CD4-positive, alpha-beta memory T cell (primary cell): Measurements from ENCODE around the gene GPR18. TPM values are rescaled to one million over a fixed set of nuclear protein-coding genes. Genes with fewer than 3 reads are reported as not detected.

ENCODE experiments used
- CTCF ChIA-PET: fragments of 350-600 bp; sonication (Branson Sonifier 250); formaldehyde crosslinking; loops from one replicate; lab custom pipeline; 2021; ENCODE audit warnings: inconsistent platforms; ENCODE audit not compliant: partially characterized antibody; lab: Charles Lee
- POLR2A ChIA-PET: fragments of 350-600 bp; sonication (Branson Sonifier 250); formaldehyde crosslinking; loops from one replicate; lab custom pipeline; 2021; ENCODE audit not compliant: partially characterized antibody; lab: Charles Lee
- DNase-seq, 5 donors: peaks; one replicate each; pipeline versions ENCODE4 v3.0.0 to v3.0.0-alpha.2; 2020 to 2022; ENCODE audit warnings: mixed read lengths in 1 of 5
- H3K27ac ChIP-seq: one replicate; pipeline ENCODE4 v1.7.0; 2013; ENCODE audit warnings: low read depth, low read length
- H3K27me3 ChIP-seq: 2 replicates; pipeline ENCODE4 v1.7.0; 2013; ENCODE audit warnings: mild to moderate bottlenecking, low read length, moderate library complexity; ENCODE audit not compliant: insufficient read depth
- H3K36me3 ChIP-seq: 2 replicates; pipeline ENCODE4 v1.7.0; 2013; ENCODE audit warnings: mild to moderate bottlenecking, low read length, moderate library complexity; ENCODE audit not compliant: insufficient read depth
- H3K4me1 ChIP-seq: 2 replicates; pipeline ENCODE4 v1.7.0; 2013; ENCODE audit warnings: mild to moderate bottlenecking, low read length, moderate library complexity; ENCODE audit not compliant: insufficient read depth
- H3K4me3 ChIP-seq, 2 donors: one replicate each; pipeline ENCODE4 v1.7.0; 2013; ENCODE audit warnings: low read length in 2 of 2, mild to moderate bottlenecking in 1 of 2
- H3K9me3 ChIP-seq, 2 donors: one replicate each; pipeline ENCODE4 v1.7.0; 2013; ENCODE audit warnings: low read length in 2 of 2, control low read depth in 1 of 2; ENCODE audit not compliant: control insufficient read depth in 1 of 2
- H3K27ac Mint-ChIP-seq, 7 donors: one replicate each; pipeline ENCODE4 v1.8.0; 2020 to 2021; ENCODE audit warnings: mixed read lengths in 7 of 7, mild to moderate bottlenecking in 6 of 7, inconsistent platforms in 3 of 7, moderate library complexity in 3 of 7
- H3K27me3 Mint-ChIP-seq, 2 donors: one replicate each; pipeline ENCODE4 v1.8.0; 2020 to 2021; ENCODE audit warnings: mixed read lengths in 2 of 2
- H3K36me3 Mint-ChIP-seq, 2 donors: one replicate each; pipeline ENCODE4 v1.8.0; 2020 to 2021; ENCODE audit warnings: mixed read lengths in 2 of 2, inconsistent platforms in 1 of 2, mild to moderate bottlenecking in 1 of 2
- H3K4me1 Mint-ChIP-seq, 4 donors: one replicate each; pipeline ENCODE4 v1.8.0; 2020 to 2021; ENCODE audit warnings: mixed read lengths in 4 of 4, mild to moderate bottlenecking in 1 of 4
- H3K4me3 Mint-ChIP-seq, 8 donors: one replicate each; pipeline ENCODE4 v1.8.0; 2020 to 2021; ENCODE audit warnings: mixed read lengths in 8 of 8, mild to moderate bottlenecking in 7 of 8, moderate library complexity in 6 of 8, inconsistent platforms in 3 of 8
- H3K9me3 Mint-ChIP-seq, 8 donors: one replicate each; pipeline ENCODE4 v1.8.0; 2020 to 2021; ENCODE audit warnings: mixed read lengths in 8 of 8, mild to moderate bottlenecking in 5 of 8, inconsistent platforms in 3 of 8, moderate library complexity in 1 of 8
- intact Hi-C: fragments of 100-400 bp; cut with micrococcal nuclease; formaldehyde crosslinking; loops from one replicate; pipeline ENCODE4 v1.15.1; 2023
- polyA plus RNA-seq, 2 donors: library from polyadenylated mRNA; unstranded; fragments of 300-500 nt; fragmentation: Illumina TruSeq; gene quantifications; one replicate each; pipeline ENCODE4 v1.2.3, GENCODE V29; 2021
- total RNA-seq, 2 experiments: library from RNA; stranded (reverse); gene quantifications; one replicate each; pipeline ENCODE4 v1.2.3, GENCODE V29; 2021

Gene GPR18
- total and polyA plus RNA-seq, 4 experiments from 2014 or later = 21.5 to 29.5 (median 22.9) TPM

- H3K27ac Mint-ChIP-seq = peak overlapping the region; percentile 88 to 99 (median 96)
- CTCF ChIA-PET = interaction anchor here (0.6 to 14.1 kb wide), 19 partner anchors 8 to 131 kb away, joined by 3 to 217 read pairs (median 8); no protein-coding TSS in a partner anchor
- peak overlapping the region; percentile 77 for H3K27ac ChIP-seq
- H3K4me3 Mint-ChIP-seq = peak overlapping the region; percentile 88 to 100 (median 99)
- no peaks in the 10 kb centered on the region for H3K27me3 Mint-ChIP-seq
- H3K27me3 ChIP-seq = no peaks in the 10 kb centered on the region
- H3K36me3 ChIP-seq = peaks cover 11% of the 10 kb centered on the region
- peak in 4 of 5 donors; percentile 49 to 81 (median 56) for DNase-seq
- peaks cover 58 to 74% of the 10 kb centered on the region in 2 donors for H3K36me3 Mint-ChIP-seq
- H3K4me3 ChIP-seq = peak overlapping the region; percentile 78 to 80
- H3K4me1 ChIP-seq = peaks cover 71% of the 10 kb centered on the region
- POLR2A ChIA-PET = interaction anchor here (0.6 to 19.6 kb wide), 22 partner anchors 6 to 827 kb away, joined by 3 to 929 read pairs (median 55); partner anchors contain the start of genes GPR18, TM9SF2 and UBAC2
- H3K9me3 ChIP-seq = no peaks in the 10 kb centered on the region
- intact Hi-C loops = loop anchor here (1.0 to 2.0 kb wide), 3 partner anchors 8 to 77 kb away; no protein-coding TSS in a partner anchor
- peaks cover 44 to 78% (median 52%) of the 10 kb centered on the region in 4 donors for H3K4me1 Mint-ChIP-seq
- H3K9me3 Mint-ChIP-seq = no peaks in the 10 kb centered on the region
These were observed 45.8 kb upstream of the GPR18 start for GRCh38 chr13:99303863-99304521.

GRCh38 chr13:99302637-99303505 is 44.7 kb upstream of the GPR18 start:
- POLR2A ChIA-PET = interaction anchor here (0.8 to 19.6 kb wide), 23 partner anchors 11 to 239 kb away, joined by 3 to 929 read pairs (median 9); partner anchors contain the start of genes GPR18, TM9SF2 and UBAC2
- no peaks in the 10 kb centered on the region for H3K9me3 ChIP-seq
- peaks cover 14% of the 10 kb centered on the region for H3K36me3 ChIP-seq
- Mint-ChIP-seq H3K4me1 (peaks cover 42 to 77% (median 51%) of the 10 kb centered on the region in 4 donors), H3K9me3 (no peaks in the 10 kb centered on the region), H3K4me3 (peak overlapping the region; percentile 88 to 100 (median 99)), H3K36me3 (peaks cover 60 to 75% of the 10 kb centered on the region in 2 donors), H3K27ac (peak overlapping the region; percentile 88 to 99 (median 96)), H3K27me3 (no peaks in the 10 kb centered on the region)
- no peak for DNase-seq
- intact Hi-C loops = loop anchor here (1.0 kb wide), 1 partner anchor 12 kb away; no protein-coding TSS in a partner anchor
- H3K4me3 ChIP-seq = peak overlapping the region; percentile 78 to 80
- no peaks in the 10 kb centered on the region for H3K27me3 ChIP-seq
- H3K4me1 ChIP-seq = peaks cover 71% of the 10 kb centered on the region
- peak overlapping the region; percentile 77 for H3K27ac ChIP-seq
- CTCF ChIA-PET = interaction anchor here (0.6 to 14.1 kb wide), 20 partner anchors 9 to 132 kb away, joined by 3 to 217 read pairs (median 8); no protein-coding TSS in a partner anchor

- Mint-ChIP-seq H3K27ac (peak overlapping the region; percentile 88 to 99 (median 96)), H3K9me3 (no peaks in the 10 kb centered on the region), H3K27me3 (no peaks in the 10 kb centered on the region), H3K36me3 (peaks cover 63 to 75% of the 10 kb centered on the region in 2 donors), H3K4me1 (peaks cover 45 to 77% (median 55%) of the 10 kb centered on the region in 4 donors), H3K4me3 (peak overlapping the region; percentile 88 to 100 (median 99))
- Histone ChIP-seq H3K27ac (peak overlapping the region; percentile 77), H3K27me3 (no peaks in the 10 kb centered on the region), H3K36me3 (peaks cover 14% of the 10 kb centered on the region), H3K4me3 (peak overlapping the region; percentile 78 to 80), H3K9me3 (no peaks in the 10 kb centered on the region), H3K4me1 (peaks cover 74% of the 10 kb centered on the region)
- ChIA-PET CTCF (interaction anchor here (0.9 to 14.1 kb wide), 16 partner anchors 9 to 133 kb away, joined by 3 to 217 read pairs (median 8); no protein-coding TSS in a partner anchor), POLR2A (interaction anchor here (0.6 to 19.6 kb wide), 24 partner anchors 10 to 302 kb away, joined by 3 to 929 read pairs (median 8); partner anchors contain the start of genes GPR18, TM9SF2 and UBAC2)
- intact Hi-C loops = loop anchor here (1.0 to 2.0 kb wide), 2 partner anchors 11 to 13 kb away; no protein-coding TSS in a partner anchor
- no peak for DNase-seq
These were observed 43.9 kb upstream of the GPR18 start for GRCh38 chr13:99301913-99302636.

- peaks cover 82% of the 10 kb centered on the region for H3K4me1 ChIP-seq
- POLR2A ChIA-PET = interaction anchor here (0.7 to 19.6 kb wide), 22 partner anchors 6 to 301 kb away, joined by 3 to 929 read pairs (median 43); partner anchors contain the start of genes GPR18, GPR183, TM9SF2 and UBAC2
- Mint-ChIP-seq H3K9me3 (no peaks in the 10 kb centered on the region), H3K4me3 (peak overlapping the region; percentile 68 to 100 (median 86)), H3K36me3 (peaks cover 61 to 77% of the 10 kb centered on the region in 2 donors), H3K27me3 (no peaks in the 10 kb centered on the region), H3K4me1 (peaks cover 48 to 80% (median 59%) of the 10 kb centered on the region in 4 donors), H3K27ac (peak overlapping the region; percentile 65 to 99 (median 92))
- peak overlapping the region; percentile 77 for H3K27ac ChIP-seq
- H3K36me3 ChIP-seq = peaks cover 14% of the 10 kb centered on the region
- no peaks in the 10 kb centered on the region for H3K9me3 ChIP-seq
- CTCF ChIA-PET = interaction anchor here (0.9 to 14.1 kb wide), 12 partner anchors 8 to 134 kb away, joined by 3 to 217 read pairs (median 8); no protein-coding TSS in a partner anchor
- H3K4me3 ChIP-seq = peak overlapping the region; percentile 78 to 80
- intact Hi-C loops = loop anchor here (2.0 kb wide), 1 partner anchor 14 kb away; no protein-coding TSS in a partner anchor
- H3K27me3 ChIP-seq = no peaks in the 10 kb centered on the region
- no peak for DNase-seq
These were observed 43.1 kb upstream of the GPR18 start for GRCh38 chr13:99301056-99301838.

GRCh38 chr13:99299920-99300341 is 41.8 kb upstream of the GPR18 start:
- no peaks in the 10 kb centered on the region for H3K9me3 ChIP-seq
- Mint-ChIP-seq H3K4me1 (peaks cover 59 to 91% (median 70%) of the 10 kb centered on the region in 4 donors), H3K36me3 (peaks cover 60 to 77% of the 10 kb centered on the region in 2 donors), H3K27ac (peak overlapping the region; percentile 59 to 91 (median 85)), H3K27me3 (no peaks in the 10 kb centered on the region), H3K4me3 (peak overlapping the region; percentile 75 to 100 (median 84)), H3K9me3 (no peaks in the 10 kb centered on the region)
- no peaks in the 10 kb centered on the region for H3K27me3 ChIP-seq
- ChIA-PET CTCF (interaction anchor here (1.0 to 14.1 kb wide), 12 partner anchors 9 to 135 kb away, joined by 3 to 217 read pairs (median 4); no protein-coding TSS in a partner anchor), POLR2A (interaction anchor here (0.8 to 19.6 kb wide), 17 partner anchors 7 to 136 kb away, joined by 3 to 929 read pairs (median 152); partner anchors contain the start of gene GPR183)
- peak overlapping the region; percentile 59 for H3K27ac ChIP-seq
- no peak for DNase-seq
- intact Hi-C loops = loop anchor here (2.0 kb wide), 1 partner anchor 15 kb away; no protein-coding TSS in a partner anchor
- peak overlapping the region in 1 of 2 donors; percentile 42 for H3K4me3 ChIP-seq
- peaks cover 24% of the 10 kb centered on the region for H3K36me3 ChIP-seq
- peaks cover 95% of the 10 kb centered on the region for H3K4me1 ChIP-seq
